DOHH2 (cell line): ENCODE measurements around the gene ELF1.

Source experiments
- H3F3A ChIP-seq: fragments of 200-600 bp; sonication (generic), shearing (Covaris generic); 2 replicates; pipeline ENCODE4 v1.6.0; 2016; ENCODE audit warnings: antibody characterized with exemption, mild to moderate bottlenecking; ENCODE audit not compliant: control insufficient read depth, insufficient read depth
- H3K27ac ChIP-seq: fragments of 200-600 bp; sonication (generic); 2 replicates; pipeline ENCODE4 v1.5.1; 2014; ENCODE audit warnings: low read depth, mild to moderate bottlenecking, low read length, moderate library complexity
- H3K27me3 ChIP-seq: fragments of 200-600 bp; sonication (generic); 2 replicates; pipeline ENCODE4 v1.6.1; 2014; ENCODE audit warnings: mild to moderate bottlenecking, low read length, mixed read lengths; ENCODE audit not compliant: control insufficient read depth
- H3K36me3 ChIP-seq: fragments of 200-600 bp; sonication (generic); 2 replicates; pipeline ENCODE4 v1.6.1; 2014; ENCODE audit warnings: mild to moderate bottlenecking, low read length, moderate library complexity, mixed read lengths; ENCODE audit not compliant: control insufficient read depth
- H3K4me1 ChIP-seq: fragments of 200-600 bp; sonication (generic); 2 replicates; pipeline ENCODE4 v1.6.1; 2014; ENCODE audit warnings: mild to moderate bottlenecking, low read length, mixed read lengths; ENCODE audit not compliant: control insufficient read depth
- H3K4me2 ChIP-seq: fragments of 200-600 bp; sonication (generic); 2 replicates; pipeline ENCODE4 v1.6.0; 2014; ENCODE audit warnings: mild to moderate bottlenecking, low read length, moderate library complexity
- H3K4me3 ChIP-seq: fragments of 200-600 bp; sonication (generic); 2 replicates; pipeline ENCODE4 v1.5.1; 2014; ENCODE audit warnings: mild to moderate bottlenecking, low read length, mixed read lengths
- H3K79me2 ChIP-seq: fragments of 200-600 bp; sonication (generic); 2 replicates; pipeline ENCODE4 v1.6.1; 2014; ENCODE audit warnings: mild to moderate bottlenecking, low read length, mixed read lengths; ENCODE audit not compliant: control insufficient read depth
- H3K9me2 ChIP-seq: fragments of 200-600 bp; sonication (generic); replicated peaks from 2 replicates; pipeline ENCODE4 v1.6.1; 2014; ENCODE audit warnings: mild to moderate bottlenecking, low read length, mixed read lengths; ENCODE audit not compliant: control insufficient read depth
- H3K9me3 ChIP-seq: fragments of 200-600 bp; sonication (generic); 2 replicates; pipeline ENCODE4 v1.6.1; 2014; ENCODE audit warnings: antibody characterized with exemption, low read length, mixed read lengths; ENCODE audit not compliant: control insufficient read depth, insufficient read depth
- H4K20me1 ChIP-seq: fragments of 200-600 bp; sonication (generic); 2 replicates; pipeline ENCODE4 v1.6.0; 2014; ENCODE audit warnings: low read depth, mild to moderate bottlenecking, antibody characterized with exemption, low read length, moderate library complexity; ENCODE audit not compliant: control insufficient read depth, insufficient read depth
- CTCF ChIP-seq: fragments of 200-600 bp; sonication (generic); IDR thresholded peaks from one replicate; pipeline ENCODE4 v1.5.1; 2014; ENCODE audit warnings: antibody characterized with exemption, mild to moderate bottlenecking, low read depth, low read length; ENCODE audit not compliant: poor library complexity, severe bottlenecking
- EZH2phosphoT487 ChIP-seq: fragments of 200-600 bp; sonication (generic); IDR thresholded peaks from 2 replicates; pipeline ENCODE4 v1.6.1; 2017; ENCODE audit warnings: borderline replicate concordance, mild to moderate bottlenecking, antibody characterized with exemption, low read length, moderate library complexity, mixed read lengths

ELF1 gene

GRCh38 chr13:40995997-40996396 lies 23.1 kb downstream of the ELF1 start:
- Histone ChIP-seq H3K79me2 (peaks cover 100% of the 10 kb centered on the region), H3K9me2 (no peaks in the 10 kb centered on the region), H3K27ac (peak overlapping the region; percentile 84), H3K27me3 (no peaks in the 10 kb centered on the region), H3K36me3 (peaks cover 99% of the 10 kb centered on the region), H3K4me3 (peak overlapping the region; percentile 59), H4K20me1 (0 out of 2 replicates have a peak, but pooled peaks cover 10% of the 10 kb centered on the region), H3K4me1 (peaks cover 100% of the 10 kb centered on the region), H3K9me3 (no peaks in the 10 kb centered on the region), H3K4me2 (peak overlapping the region; percentile 76), H3F3A (peaks cover 53% of the 10 kb centered on the region)
- TF ChIP-seq EZH2phosphoT487: no peak
- TF ChIP-seq CTCF: no peak

GRCh38 chr13:40994581-40995230 lies 24.4 kb downstream of the ELF1 start:
- H4K20me1 ChIP-seq: peaks cover 9% of the 10 kb centered on the region; the same call in 1 of the 2 replicates

GRCh38 chr13:40993987-40994386 lies 25.1 kb downstream of the ELF1 start:
- peak overlapping the region; percentile 76 for H3K4me2 ChIP-seq
- H3K79me2 ChIP-seq: peaks cover 100% of the 10 kb centered on the region
- no peaks in the 10 kb centered on the region for H3K9me3 ChIP-seq
- peak overlapping the region; percentile 84 for H3K27ac ChIP-seq
- peak overlapping the region; percentile 59 for H3K4me3 ChIP-seq
- TF ChIP-seq EZH2phosphoT487 (no peak), CTCF (no peak)
- H3K9me2 ChIP-seq: no peaks in the 10 kb centered on the region
- H3K27me3 ChIP-seq: no peaks in the 10 kb centered on the region
- peaks cover 7% of the 10 kb centered on the region; the same call in 1 of the 2 replicates for H4K20me1 ChIP-seq
- H3K36me3 ChIP-seq: peaks cover 95% of the 10 kb centered on the region
- peaks cover 66% of the 10 kb centered on the region for H3F3A ChIP-seq
- peaks cover 99% of the 10 kb centered on the region for H3K4me1 ChIP-seq

More at GRCh38 chr13:40994581-40995230, 24.4 kb downstream of the ELF1 start:
- Histone ChIP-seq H3K79me2 (peaks cover 100% of the 10 kb centered on the region), H3K4me2 (peak overlapping the region; percentile 76), H3K27ac (peak overlapping the region; percentile 84), H3K36me3 (peaks cover 97% of the 10 kb centered on the region), H3K4me3 (peak overlapping the region; percentile 59), H3F3A (peaks cover 61% of the 10 kb centered on the region), H3K9me3 (no peaks in the 10 kb centered on the region), H3K27me3 (no peaks in the 10 kb centered on the region), H3K4me1 (peaks cover 100% of the 10 kb centered on the region), H3K9me2 (no peaks in the 10 kb centered on the region)
- TF ChIP-seq EZH2phosphoT487: no peak
- TF ChIP-seq CTCF: no peak
